Lower lobe of right lung (tissue), 2 donors: ENCODE data around the gene CKB. TPM values are rescaled to one million over a fixed set of nuclear protein-coding genes. Genes with fewer than 3 reads are reported as not detected.

Source experiments
- ATAC-seq, 2 donors: fragments of 200-7000 bp; cut with Tn5 transposase; one replicate each; pipeline ENCODE4 v1.9.1; 2020 to 2022; ENCODE audit warnings: mild to moderate bottlenecking in 2 of 2, moderate library complexity in 2 of 2
- DNase-seq: peaks from one replicate; pipeline ENCODE4 v3.0.0-alpha.2; 2020
- H3K27ac ChIP-seq: fragments of 200-600 bp; one replicate; pipeline ENCODE4 v1.8.0; 2022
- H3K27me3 ChIP-seq: fragments of 200-600 bp; one replicate; pipeline ENCODE4 v1.8.0; 2022; ENCODE audit warnings: low read depth
- H3K36me3 ChIP-seq: fragments of 200-600 bp; one replicate; pipeline ENCODE4 v1.8.0; 2022; ENCODE audit warnings: mild to moderate bottlenecking
- H3K4me1 ChIP-seq: fragments of 200-600 bp; one replicate; pipeline ENCODE4 v1.8.0; 2022
- H3K4me3 ChIP-seq: fragments of 200-600 bp; one replicate; pipeline ENCODE4 v1.8.0; 2022; ENCODE audit warnings: mild to moderate bottlenecking
- H3K9me3 ChIP-seq: fragments of 200-600 bp; one replicate; pipeline ENCODE4 v1.8.0; 2022
- intact Hi-C: fragments of 100-400 bp; cut with DNase I; formaldehyde crosslinking; loops from one replicate; pipeline ENCODE4 v1.11.0; 2022
- total RNA-seq: library from RNA; stranded (reverse); fragmentation: NEBNext Ultra II Directional; extraction: Animal tissue kit (Norgen Biotek cat#: 25700); gene quantifications from one replicate; pipeline ENCODE4 v1.2.1, GENCODE V29; 2021
- TF ChIP-seq, protein P1 (sequence below): fragments of 200-600 bp; IDR thresholded peaks from one replicate; pipeline ENCODE4 v1.8.0; 2022; ENCODE audit warnings: antibody characterized with exemption, mild to moderate bottlenecking
- donor health status: DM: no; HTN: yes; CAD: no; lungs with severe emphysema.

CKB gene
- total RNA-seq, 1 donor from 2014 or later: 115 TPM

DNA sequence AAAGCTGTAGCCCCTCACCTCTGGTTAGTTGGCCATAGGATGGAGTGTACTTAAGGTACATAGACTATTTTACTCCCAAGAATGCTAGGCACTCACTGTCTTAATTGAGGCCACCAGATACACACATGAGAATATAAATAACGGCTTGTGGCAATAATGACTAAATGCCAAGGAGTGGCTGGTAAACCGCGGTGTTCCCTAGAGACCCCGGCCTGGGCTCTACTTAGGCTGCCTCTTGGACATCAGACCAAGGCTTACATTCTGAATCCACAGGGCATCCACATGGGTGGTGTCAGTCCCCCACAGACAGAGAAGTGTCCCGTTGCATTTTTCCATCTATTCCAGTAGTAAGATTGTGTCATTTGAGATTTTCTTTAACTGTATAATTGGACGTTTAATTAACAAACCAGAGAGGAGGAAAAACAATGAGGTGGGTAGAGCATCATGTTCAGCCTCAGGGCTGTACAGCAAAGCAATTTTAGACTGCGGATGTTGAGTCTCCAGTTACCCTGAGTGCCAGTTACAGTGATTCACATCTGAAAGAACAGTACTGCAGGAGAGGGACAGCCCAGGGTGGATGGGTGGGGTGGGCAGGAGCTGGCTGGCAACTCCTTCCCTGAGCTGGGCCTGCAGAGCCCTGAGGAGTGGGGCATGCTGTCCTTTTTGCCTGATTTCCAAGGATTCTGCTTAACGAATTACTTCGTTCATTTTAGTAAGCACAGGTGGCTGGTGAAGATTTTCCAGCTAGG, 20.5 kb downstream of the CKB start:
- no peak for DNase-seq
- ATAC-seq: no peak
- H3K9me3 ChIP-seq: no peaks in the 10 kb centered on the region
- intact Hi-C loops: no loop called here
- H3K27me3 ChIP-seq: no peaks in the 10 kb centered on the region
- TF ChIP-seq, protein P1, sequence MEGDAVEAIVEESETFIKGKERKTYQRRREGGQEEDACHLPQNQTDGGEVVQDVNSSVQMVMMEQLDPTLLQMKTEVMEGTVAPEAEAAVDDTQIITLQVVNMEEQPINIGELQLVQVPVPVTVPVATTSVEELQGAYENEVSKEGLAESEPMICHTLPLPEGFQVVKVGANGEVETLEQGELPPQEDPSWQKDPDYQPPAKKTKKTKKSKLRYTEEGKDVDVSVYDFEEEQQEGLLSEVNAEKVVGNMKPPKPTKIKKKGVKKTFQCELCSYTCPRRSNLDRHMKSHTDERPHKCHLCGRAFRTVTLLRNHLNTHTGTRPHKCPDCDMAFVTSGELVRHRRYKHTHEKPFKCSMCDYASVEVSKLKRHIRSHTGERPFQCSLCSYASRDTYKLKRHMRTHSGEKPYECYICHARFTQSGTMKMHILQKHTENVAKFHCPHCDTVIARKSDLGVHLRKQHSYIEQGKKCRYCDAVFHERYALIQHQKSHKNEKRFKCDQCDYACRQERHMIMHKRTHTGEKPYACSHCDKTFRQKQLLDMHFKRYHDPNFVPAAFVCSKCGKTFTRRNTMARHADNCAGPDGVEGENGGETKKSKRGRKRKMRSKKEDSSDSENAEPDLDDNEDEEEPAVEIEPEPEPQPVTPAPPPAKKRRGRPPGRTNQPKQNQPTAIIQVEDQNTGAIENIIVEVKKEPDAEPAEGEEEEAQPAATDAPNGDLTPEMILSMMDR: no peak
- H3K36me3 ChIP-seq: peaks cover 94% of the 10 kb centered on the region
- no peak overlapping the region for H3K27ac ChIP-seq
- no peak overlapping the region for H3K4me3 ChIP-seq
- H3K4me1 ChIP-seq: peaks cover 9% of the 10 kb centered on the region

DNA sequence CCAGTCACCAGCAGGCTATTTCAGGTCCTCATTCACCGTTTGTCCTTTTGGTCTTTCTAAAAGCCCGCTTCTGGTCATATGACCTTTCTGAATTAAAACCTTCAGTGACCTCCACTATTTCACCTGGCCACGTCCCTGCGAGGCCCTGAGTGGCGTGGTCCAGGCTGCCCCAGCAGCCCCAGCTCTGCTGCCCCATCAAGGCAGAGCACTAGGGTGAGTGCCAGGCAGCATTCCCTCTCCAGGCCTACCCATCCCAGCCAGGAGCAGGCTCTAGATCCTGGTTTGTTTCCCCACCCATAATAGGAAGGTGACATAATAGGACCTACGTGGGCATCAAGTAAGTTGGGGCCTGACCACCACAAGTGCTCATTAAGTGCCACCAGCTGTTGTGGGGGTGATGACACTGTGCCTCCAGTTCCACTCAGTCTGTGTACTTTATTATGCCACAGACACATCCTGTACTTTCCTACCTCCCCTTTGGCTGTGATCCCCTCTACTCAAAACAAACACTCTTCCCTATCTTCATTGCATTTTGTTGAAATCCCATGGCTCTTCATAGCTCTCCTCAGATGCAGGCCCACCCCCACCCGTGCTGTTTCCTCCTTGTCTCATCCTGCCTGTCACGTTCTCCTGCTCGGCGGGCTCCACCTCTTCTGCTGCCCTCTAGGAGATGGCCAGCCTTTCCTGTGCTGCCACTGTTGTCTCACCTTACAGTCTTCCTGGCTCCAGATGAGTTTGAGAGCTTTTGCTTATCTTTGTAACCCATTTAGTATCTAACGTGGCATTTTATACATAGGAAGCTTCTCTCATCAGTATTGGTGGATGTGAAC, 21.4 kb downstream of the CKB start:
- no peaks in the 10 kb centered on the region for H3K9me3 ChIP-seq
- intact Hi-C loops: no loop called here
- DNase-seq (no peak), ATAC-seq (no peak)
- H3K4me3 ChIP-seq: no peak overlapping the region
- TF ChIP-seq, protein P1: no peak
- peaks cover 9% of the 10 kb centered on the region for H3K4me1 ChIP-seq
- H3K36me3 ChIP-seq: peaks cover 97% of the 10 kb centered on the region
- no peaks in the 10 kb centered on the region for H3K27me3 ChIP-seq
- no peak overlapping the region for H3K27ac ChIP-seq

DNA sequence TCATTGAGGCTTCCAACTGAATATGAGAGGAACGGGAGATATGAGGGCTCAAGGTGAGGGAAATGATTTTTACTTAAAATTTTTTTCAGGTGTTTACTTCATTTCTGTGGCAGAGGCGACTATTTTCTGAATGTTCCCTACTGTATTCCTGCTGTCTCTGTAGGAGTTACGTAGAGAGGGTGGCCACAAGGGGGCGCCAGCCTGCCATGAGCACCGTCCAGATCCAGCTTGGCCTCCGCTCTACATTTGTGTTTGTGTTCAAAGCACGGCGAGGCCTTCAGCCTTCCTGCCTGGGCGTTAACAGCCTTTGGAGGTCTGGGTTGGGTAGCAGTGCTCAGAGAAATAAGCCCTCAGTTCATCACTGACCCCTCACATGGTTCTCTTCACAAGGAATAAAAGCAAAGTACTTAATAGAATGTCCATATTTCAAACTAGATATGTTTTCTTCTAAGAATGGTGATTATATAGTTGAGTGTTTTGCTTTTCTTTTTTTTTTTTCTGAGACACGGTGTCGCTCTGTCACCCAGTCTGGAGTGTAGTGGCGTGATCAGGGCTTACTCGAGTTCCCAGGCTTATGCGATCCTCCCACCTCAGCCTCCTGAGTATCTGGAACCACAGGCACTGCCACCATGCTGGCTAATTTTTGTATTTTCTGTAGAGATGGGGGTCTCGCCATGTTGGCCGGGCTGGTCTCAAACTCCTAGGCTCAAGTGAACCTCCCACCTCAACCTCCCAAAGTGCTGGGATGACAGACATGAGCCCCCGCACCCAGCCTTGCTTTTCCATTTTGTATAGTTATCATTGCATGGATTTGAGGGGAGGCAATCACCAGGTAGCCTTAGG, 22.3 kb downstream of the CKB start:
- Histone ChIP-seq H3K9me3 (no peaks in the 10 kb centered on the region), H3K36me3 (peaks cover 97% of the 10 kb centered on the region), H3K4me3 (no peak overlapping the region), H3K27ac (no peak overlapping the region), H3K4me1 (peaks cover 16% of the 10 kb centered on the region), H3K27me3 (no peaks in the 10 kb centered on the region)
- ATAC-seq (peak; percentile 94 to 95), DNase-seq (peak; percentile 94)
- TF ChIP-seq, protein P1: peak; percentile 90
- intact Hi-C loops: no loop called here

DNA sequence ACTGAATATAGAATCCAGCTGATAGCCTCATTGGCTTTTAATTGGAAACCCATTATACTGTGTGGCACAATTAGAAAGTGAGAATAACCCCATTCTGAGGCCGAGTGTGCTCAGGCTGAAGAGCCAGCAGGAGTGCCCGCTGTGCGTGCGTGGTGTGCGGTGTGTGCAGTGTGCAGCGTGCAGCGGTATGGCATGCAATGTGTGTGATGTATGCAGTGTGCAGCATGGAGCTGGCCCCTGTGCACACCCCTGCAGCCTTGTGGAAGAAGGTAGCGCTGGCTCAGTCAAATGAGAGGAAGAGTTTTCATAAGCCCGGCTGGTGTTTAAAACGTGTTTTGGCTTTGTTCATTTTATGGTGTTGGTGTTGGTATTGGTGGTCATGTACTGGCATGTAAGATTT, 22.9 kb downstream of the CKB start:
- TF ChIP-seq, protein P1: no peak
- intact Hi-C loops: no loop called here
- Histone ChIP-seq H3K9me3 (no peaks in the 10 kb centered on the region), H3K27ac (no peak overlapping the region), H3K27me3 (no peaks in the 10 kb centered on the region), H3K4me3 (no peak overlapping the region), H3K4me1 (peaks cover 19% of the 10 kb centered on the region), H3K36me3 (peaks cover 97% of the 10 kb centered on the region)
- DNase-seq (no peak), ATAC-seq (peak in 1 of 2 donors; percentile 38)

DNA sequence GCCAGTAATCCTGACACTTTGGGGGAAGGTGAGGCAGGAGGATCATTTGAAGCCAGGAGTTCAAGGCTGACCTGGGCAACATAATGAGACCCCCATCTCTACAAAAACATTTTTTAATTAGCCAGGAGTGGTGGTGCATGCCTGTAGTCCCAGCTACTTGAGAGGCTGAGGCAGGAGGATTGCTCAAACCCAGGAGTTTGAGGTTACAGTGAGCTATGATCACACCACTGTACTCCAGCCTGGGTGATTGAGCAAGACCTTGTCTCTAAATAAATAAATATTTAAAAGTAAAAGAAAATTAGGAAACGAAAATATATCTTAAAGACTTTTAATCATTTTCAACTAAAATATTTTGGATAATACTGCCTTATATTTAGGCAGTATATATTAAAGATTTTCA, 25.9 kb downstream of the CKB start:
- intact Hi-C loops: no loop called here
- no peak for DNase-seq
- peaks cover 97% of the 10 kb centered on the region for H3K36me3 ChIP-seq

More for the DNA sequence above, 25.9 kb downstream of the CKB start:
- Histone ChIP-seq H3K4me3 (no peak overlapping the region), H3K27me3 (no peaks in the 10 kb centered on the region), H3K27ac (no peak overlapping the region), H3K9me3 (no peaks in the 10 kb centered on the region), H3K4me1 (peaks cover 19% of the 10 kb centered on the region)
- TF ChIP-seq, protein P1: no peak
- ATAC-seq: no peak
